Activated CD4-positive, alpha-beta T cell treated with anti-CD3 and anti-CD28 coated beads, Interleukin-2, amount 50 U/mL, for 16 hours (primary cell): Measurements from ENCODE around the gene CARS1.

ENCODE experiments used
- DNase-seq: peaks from one replicate; pipeline ENCODE4 v3.0.0-alpha.2; 2020

Gene CARS1

GRCh38 chr11:3037040-3037944 lies 19.9 kb downstream of the CARS1 start:
- peak; percentile 38 for DNase-seq

GRCh38 chr11:3036419-3036818 lies 20.8 kb downstream of the CARS1 start:
- no peak for DNase-seq

GRCh38 chr11:3035333-3035732 lies 21.9 kb downstream of the CARS1 start:
- DNase-seq: no peak

- DNase-seq: no peak
These were observed 26.7 kb downstream of the CARS1 start for GRCh38 chr11:3030289-3031070.

- DNase-seq: no peak
These were observed 28.4 kb downstream of the CARS1 start for GRCh38 chr11:3028813-3029212.

GRCh38 chr11:3026803-3027202 lies 30.4 kb downstream of the CARS1 start:
- no peak for DNase-seq

GRCh38 chr11:3022982-3023381 lies 34.2 kb downstream of the CARS1 start:
- DNase-seq: no peak

- peak; percentile 36 for DNase-seq
These were observed 34.8 kb downstream of the CARS1 start for GRCh38 chr11:3022300-3022967.

- peak; percentile 20 for DNase-seq
These were observed 36.1 kb downstream of the CARS1 start for GRCh38 chr11:3021125-3021524.

GRCh38 chr11:3020011-3020410 lies 37.2 kb downstream of the CARS1 start:
- DNase-seq: no peak

- no peak for DNase-seq
These were observed 38.6 kb downstream of the CARS1 start for GRCh38 chr11:3018596-3018995.

GRCh38 chr11:3016861-3017260 lies 40.4 kb downstream of the CARS1 start:
- DNase-seq: no peak

- DNase-seq: no peak
These were observed 41.4 kb downstream of the CARS1 start for GRCh38 chr11:3015796-3016195.

- DNase-seq: no peak
These were observed 42.3 kb downstream of the CARS1 start for GRCh38 chr11:3014943-3015342.

GRCh38 chr11:3014057-3014938 lies 42.9 kb downstream of the CARS1 start:
- DNase-seq: peak; percentile 65

GRCh38 chr11:3011891-3012885 lies 45.0 kb downstream of the CARS1 start:
- DNase-seq: no peak

GRCh38 chr11:3010521-3011275 lies 46.5 kb downstream of the CARS1 start:
- DNase-seq: peak; percentile 30

GRCh38 chr11:3010004-3010403 lies 47.2 kb downstream of the CARS1 start:
- no peak for DNase-seq

GRCh38 chr11:3009481-3009880 lies 47.7 kb downstream of the CARS1 start:
- DNase-seq: no peak

- no peak for DNase-seq
These were observed 48.4 kb downstream of the CARS1 start for GRCh38 chr11:3008746-3009336.
